ENCODE data around the gene NFIX.

- TF ChIP-seq CTCF (IDR thresholded peaks at IDR 0.05; ENCODE audit: insufficient read depth, low read depth, low read length), result no peak
- TF ChIP-seq EZH2 (IDR thresholded peaks at IDR 0.05; ENCODE audit: insufficient read depth, low read length), result no peak
Observed at GRCh38 chr19:12985049-12985776, 10.1 kb upstream of the NFIX start.

Data from astrocyte (in vitro differentiated cells and primary cell).